ENCODE results near the gene PRSS57.

The PRSS57 gene

GRCh38 chr19:660793-661426, 34.3 kb downstream of the PRSS57 start:
- Histone ChIP-seq H3K4me3 (ENCODE audit: low read length in 2 of 2) (peak overlapping the region; percentile 79 to 82), H3K9ac (ENCODE audit: low read depth in 1 of 2, low read length in 2 of 2) (peak overlapping the region; percentile 95 to 96), H3K27ac (ENCODE audit: low read depth in 2 of 2, low read length in 2 of 2) (peak overlapping the region; percentile 95 to 96), H3K4me1 (ENCODE audit: control insufficient read depth in 2 of 2, insufficient read depth in 2 of 2, low read length in 2 of 2) (peaks cover 50 to 51% of the 10 kb centered on the region in 2 donors), H3K27me3 (ENCODE audit: control insufficient read depth in 2 of 2, insufficient read depth in 2 of 2, low read length in 2 of 2) (no peaks in the 10 kb centered on the region), H3K9me3 (ENCODE audit: control insufficient read depth in 2 of 2, low read length in 2 of 2) (no peaks in the 10 kb centered on the region), H3K36me3 (ENCODE audit: control insufficient read depth in 2 of 2, insufficient read depth in 2 of 2, low read length in 2 of 2) (no peaks in the 10 kb centered on the region)

- H3K9me3 ChIP-seq (ENCODE audit: control insufficient read depth in 2 of 2, low read length in 2 of 2) = no peaks in the 10 kb centered on the region
- peaks cover 44 to 46% of the 10 kb centered on the region in 2 donors for H3K4me1 ChIP-seq (ENCODE audit: control insufficient read depth in 2 of 2, insufficient read depth in 2 of 2, low read length in 2 of 2)
- H3K27me3 ChIP-seq (ENCODE audit: control insufficient read depth in 2 of 2, insufficient read depth in 2 of 2, low read length in 2 of 2) = no peaks in the 10 kb centered on the region
- peak overlapping the region in 1 of 2 donors; percentile 27 for H3K9ac ChIP-seq (ENCODE audit: low read depth in 1 of 2, low read length in 2 of 2)
- H3K27ac ChIP-seq (ENCODE audit: low read depth in 2 of 2, low read length in 2 of 2) = peak overlapping the region in 1 of 2 donors; percentile 96
- no peaks in the 10 kb centered on the region for H3K36me3 ChIP-seq (ENCODE audit: control insufficient read depth in 2 of 2, insufficient read depth in 2 of 2, low read length in 2 of 2)
- H3K4me3 ChIP-seq (ENCODE audit: low read length in 2 of 2) = no peak overlapping the region
Measured at GRCh38 chr19:658916-659839, 36.1 kb downstream of the PRSS57 start.

GRCh38 chr19:658059-658839, 37.0 kb downstream of the PRSS57 start:
- no peak overlapping the region for H3K27ac ChIP-seq (ENCODE audit: low read depth in 2 of 2, low read length in 2 of 2)
- no peaks in the 10 kb centered on the region for H3K27me3 ChIP-seq (ENCODE audit: control insufficient read depth in 2 of 2, insufficient read depth in 2 of 2, low read length in 2 of 2)
- H3K4me1 ChIP-seq (ENCODE audit: control insufficient read depth in 2 of 2, insufficient read depth in 2 of 2, low read length in 2 of 2) = peaks cover 38 to 41% of the 10 kb centered on the region in 2 donors
- no peaks in the 10 kb centered on the region for H3K9me3 ChIP-seq (ENCODE audit: control insufficient read depth in 2 of 2, low read length in 2 of 2)
- no peak overlapping the region for H3K9ac ChIP-seq (ENCODE audit: low read depth in 1 of 2, low read length in 2 of 2)
- peaks cover 6 to 7% of the 10 kb centered on the region in 2 donors for H3K36me3 ChIP-seq (ENCODE audit: control insufficient read depth in 2 of 2, insufficient read depth in 2 of 2, low read length in 2 of 2)
- no peak overlapping the region for H3K4me3 ChIP-seq (ENCODE audit: low read length in 2 of 2)

- Histone ChIP-seq H3K9me3 (ENCODE audit: control insufficient read depth in 2 of 2, low read length in 2 of 2) (no peaks in the 10 kb centered on the region), H3K27ac (ENCODE audit: low read depth in 2 of 2, low read length in 2 of 2) (no peak overlapping the region), H3K27me3 (ENCODE audit: control insufficient read depth in 2 of 2, insufficient read depth in 2 of 2, low read length in 2 of 2) (no peaks in the 10 kb centered on the region), H3K4me3 (ENCODE audit: low read length in 2 of 2) (no peak overlapping the region), H3K36me3 (ENCODE audit: control insufficient read depth in 2 of 2, insufficient read depth in 2 of 2, low read length in 2 of 2) (peaks cover 6 to 8% of the 10 kb centered on the region in 2 donors), H3K9ac (ENCODE audit: low read depth in 1 of 2, low read length in 2 of 2) (no peak overlapping the region), H3K4me1 (ENCODE audit: control insufficient read depth in 2 of 2, insufficient read depth in 2 of 2, low read length in 2 of 2) (peaks cover 38 to 41% of the 10 kb centered on the region in 2 donors)
Measured at GRCh38 chr19:657611-658010, 37.6 kb downstream of the PRSS57 start.

- Histone ChIP-seq H3K4me1 (ENCODE audit: control insufficient read depth in 2 of 2, insufficient read depth in 2 of 2, low read length in 2 of 2) (peaks cover 36 to 40% of the 10 kb centered on the region in 2 donors), H3K9ac (ENCODE audit: low read depth in 1 of 2, low read length in 2 of 2) (no peak overlapping the region), H3K36me3 (ENCODE audit: control insufficient read depth in 2 of 2, insufficient read depth in 2 of 2, low read length in 2 of 2) (peaks cover 11 to 12% of the 10 kb centered on the region in 2 donors), H3K9me3 (ENCODE audit: control insufficient read depth in 2 of 2, low read length in 2 of 2) (no peaks in the 10 kb centered on the region), H3K27me3 (ENCODE audit: control insufficient read depth in 2 of 2, insufficient read depth in 2 of 2, low read length in 2 of 2) (no peaks in the 10 kb centered on the region), H3K4me3 (ENCODE audit: low read length in 2 of 2) (no peak overlapping the region), H3K27ac (ENCODE audit: low read depth in 2 of 2, low read length in 2 of 2) (no peak overlapping the region)
Measured at GRCh38 chr19:656751-657559, 38.3 kb downstream of the PRSS57 start.

GRCh38 chr19:655691-656090, 39.6 kb downstream of the PRSS57 start:
- Histone ChIP-seq H3K27ac (ENCODE audit: low read depth in 2 of 2, low read length in 2 of 2) (no peak overlapping the region), H3K36me3 (ENCODE audit: control insufficient read depth in 2 of 2, insufficient read depth in 2 of 2, low read length in 2 of 2) (peaks cover 17 to 21% of the 10 kb centered on the region in 2 donors), H3K4me1 (ENCODE audit: control insufficient read depth in 2 of 2, insufficient read depth in 2 of 2, low read length in 2 of 2) (peaks cover 23 to 29% of the 10 kb centered on the region in 2 donors)

GRCh38 chr19:653425-653824, 41.8 kb downstream of the PRSS57 start:
- no peak overlapping the region for H3K9ac ChIP-seq (ENCODE audit: low read depth in 1 of 2, low read length in 2 of 2)
- H3K9me3 ChIP-seq (ENCODE audit: control insufficient read depth in 2 of 2, low read length in 2 of 2) = no peaks in the 10 kb centered on the region
- H3K4me1 ChIP-seq (ENCODE audit: control insufficient read depth in 2 of 2, insufficient read depth in 2 of 2, low read length in 2 of 2) = peaks cover 2 to 8% of the 10 kb centered on the region in 2 donors
- H3K27me3 ChIP-seq (ENCODE audit: control insufficient read depth in 2 of 2, insufficient read depth in 2 of 2, low read length in 2 of 2) = no peaks in the 10 kb centered on the region
- no peak overlapping the region for H3K27ac ChIP-seq (ENCODE audit: low read depth in 2 of 2, low read length in 2 of 2)
- H3K36me3 ChIP-seq (ENCODE audit: control insufficient read depth in 2 of 2, insufficient read depth in 2 of 2, low read length in 2 of 2) = peaks cover 25 to 28% of the 10 kb centered on the region in 2 donors
- H3K4me3 ChIP-seq (ENCODE audit: low read length in 2 of 2) = no peak overlapping the region

More at GRCh38 chr19:655691-656090, 39.6 kb downstream of the PRSS57 start:
- Histone ChIP-seq H3K27me3 (ENCODE audit: control insufficient read depth in 2 of 2, insufficient read depth in 2 of 2, low read length in 2 of 2) (no peaks in the 10 kb centered on the region), H3K9ac (ENCODE audit: low read depth in 1 of 2, low read length in 2 of 2) (no peak overlapping the region), H3K9me3 (ENCODE audit: control insufficient read depth in 2 of 2, low read length in 2 of 2) (no peaks in the 10 kb centered on the region), H3K4me3 (ENCODE audit: low read length in 2 of 2) (no peak overlapping the region)

GRCh38 chr19:652467-653389, 42.5 kb downstream of the PRSS57 start:
- Histone ChIP-seq H3K27ac (ENCODE audit: low read depth in 2 of 2, low read length in 2 of 2) (no peak overlapping the region), H3K4me1 (ENCODE audit: control insufficient read depth in 2 of 2, insufficient read depth in 2 of 2, low read length in 2 of 2) (peaks cover 0 to 6% of the 10 kb centered on the region in 2 donors), H3K9ac (ENCODE audit: low read depth in 1 of 2, low read length in 2 of 2) (no peak overlapping the region), H3K27me3 (ENCODE audit: control insufficient read depth in 2 of 2, insufficient read depth in 2 of 2, low read length in 2 of 2) (no peaks in the 10 kb centered on the region), H3K4me3 (ENCODE audit: low read length in 2 of 2) (no peak overlapping the region), H3K36me3 (ENCODE audit: control insufficient read depth in 2 of 2, insufficient read depth in 2 of 2, low read length in 2 of 2) (peaks cover 27 to 30% of the 10 kb centered on the region in 2 donors), H3K9me3 (ENCODE audit: control insufficient read depth in 2 of 2, low read length in 2 of 2) (no peaks in the 10 kb centered on the region)

Measured in mucosa of rectum (tissue), 2 donors.